Endothelial cell of umbilical vein (primary cell): Measurements from ENCODE around the gene LUC7L2.

Experiments used
- CTCF ChIP-seq, 2 donors: IDR thresholded peaks; 1 replicate in 1 of 2; 2 replicates in 1 of 2; pipeline ENCODE4 v1.5.1; 2011; ENCODE audit warnings: low read length in 2 of 2, mild to moderate bottlenecking in 2 of 2, moderate library complexity in 2 of 2, control low read depth in 1 of 2, inconsistent platforms in 1 of 2, low read depth in 1 of 2; ENCODE audit not compliant: insufficient read depth in 1 of 2; ENCODE audit errors: extremely low read depth in 1 of 2
- EZH2 ChIP-seq: IDR thresholded peaks from 2 replicates; pipeline ENCODE4 v1.6.1; 2012; ENCODE audit warnings: borderline replicate concordance, low read depth, mild to moderate bottlenecking, moderate library complexity, low read length, inconsistent platforms; ENCODE audit not compliant: severe bottlenecking
- MAX ChIP-seq: IDR thresholded peaks from 2 replicates; pipeline ENCODE4 v1.6.1; 2011; ENCODE audit not compliant: insufficient read depth, insufficient read length
- MYC ChIP-seq: IDR thresholded peaks from one replicate; pipeline ENCODE4 v1.6.1; 2011; ENCODE audit warnings: mild to moderate bottlenecking, low read depth, low read length
- POLR2A ChIP-seq: IDR thresholded peaks from 2 replicates; pipeline ENCODE4 v1.6.1; 2012; ENCODE audit warnings: low read depth, mild to moderate bottlenecking, control low read depth, low read length
- POLR2AphosphoS5 ChIP-seq: IDR thresholded peaks from 2 replicates; pipeline ENCODE4 v1.6.1; 2012; ENCODE audit warnings: low read depth, mild to moderate bottlenecking, control low read depth, low read length, moderate library complexity; ENCODE audit not compliant: insufficient read depth

- no peak for TF ChIP-seq CTCF (IDR thresholded peaks at IDR 0.05; ENCODE audit: extremely low read depth in 1 of 2, insufficient read depth in 1 of 2, low read depth in 1 of 2, low read length in 2 of 2)
- no peak for TF ChIP-seq MAX
- TF ChIP-seq MYC = no peak
- TF ChIP-seq EZH2 = no peak
- no peak for TF ChIP-seq POLR2A
- TF ChIP-seq POLR2AphosphoS5 = no peak
These were observed 10.7 kb downstream of the LUC7L2 start for GRCh38 chr7:139370301-139370942.
